ENCODE results near the gene AGBL4.

The AGBL4 gene

DNA sequence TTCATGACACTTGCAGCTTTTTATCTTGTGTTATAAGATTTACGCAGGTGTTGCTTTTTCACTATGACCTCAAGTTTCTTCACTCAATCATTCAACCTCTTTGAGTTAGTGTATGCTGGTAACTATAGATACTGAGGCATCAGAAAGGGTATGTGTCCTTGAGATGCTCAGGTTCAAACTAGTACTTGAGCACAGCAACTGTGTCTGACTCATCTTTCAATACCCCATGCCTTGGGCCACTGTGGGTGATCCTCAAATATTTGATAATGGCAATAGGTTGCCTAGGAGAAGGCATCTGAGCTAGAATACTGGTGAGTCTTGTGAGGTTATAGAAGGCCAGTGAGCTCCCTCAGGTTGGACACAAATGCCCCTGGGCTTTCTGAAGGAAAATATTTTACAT, 1463.6 kb downstream of the AGBL4 start:
- Histone ChIP-seq H3K4me1 (ENCODE audit: control insufficient read depth, insufficient read depth, low read length) (no peaks in the 10 kb centered on the region), H3K9me3 (ENCODE audit: control insufficient read depth, insufficient read depth, low read depth, low read length) (no peaks in the 10 kb centered on the region), H3K27ac (ENCODE audit: extremely low read depth, low read depth, low read length) (no peak overlapping the region), H3K36me3 (ENCODE audit: control insufficient read depth in 2 of 2, insufficient read depth in 1 of 2, low read length in 2 of 2) (no peaks in the 10 kb centered on the region), H3K4me3 (ENCODE audit: low read depth, low read length) (no peak overlapping the region)
- CTCF ChIA-PET: interaction anchor here (0.7 to 3.6 kb wide), 4 partner anchors 13 to 1163 kb away, joined by 3 to 17 read pairs (median 4); no protein-coding TSS in a partner anchor
- POLR2A ChIA-PET: no interaction called here
- TF ChIP-seq ZNF624 (tag by site-specific recombination; IDR thresholded peaks at IDR 0.05) (no peak), ZNF366 (tag by site-specific recombination; conservative IDR thresholded peaks at IDR 0.05) (no peak), ZNF792 (tag by site-specific recombination; IDR thresholded peaks at IDR 0.05) (no peak)

DNA sequence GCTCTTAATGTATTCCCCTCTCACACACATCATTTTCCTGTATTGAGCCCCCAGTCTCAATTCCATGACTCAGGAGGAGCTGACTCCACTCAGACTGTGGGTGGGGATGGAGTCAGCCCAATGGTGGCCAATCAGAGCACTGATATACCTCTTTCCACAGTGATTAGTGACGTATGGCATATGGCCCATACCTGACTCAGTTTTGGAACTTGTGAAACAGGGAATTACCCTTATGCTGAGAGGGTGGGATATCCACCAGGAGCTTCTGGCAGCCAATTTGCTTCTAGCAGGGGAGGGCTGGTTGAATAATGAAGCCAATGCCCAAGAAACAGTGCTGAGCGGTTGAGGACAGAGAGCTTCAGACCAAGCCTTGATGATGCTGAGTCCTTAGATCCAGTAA, 1465.4 kb downstream of the AGBL4 start:
- ChIA-PET CTCF (interaction anchor here (0.5 to 1.0 kb wide), 3 partner anchors 120 to 313 kb away, joined by 3 to 4 read pairs (median 4); no protein-coding TSS in a partner anchor), POLR2A (no interaction called here)
- H3K36me3 ChIP-seq (ENCODE audit: control insufficient read depth in 2 of 2, insufficient read depth in 1 of 2, low read length in 2 of 2): no peaks in the 10 kb centered on the region
- H3K27ac ChIP-seq (ENCODE audit: extremely low read depth, low read depth, low read length): no peak overlapping the region
- TF ChIP-seq ZNF792 (tag by site-specific recombination; IDR thresholded peaks at IDR 0.05): no peak
- no peak for TF ChIP-seq ZNF544 (tag by site-specific recombination; IDR thresholded peaks at IDR 0.05)
- TF ChIP-seq ZNF561 (tag by site-specific recombination; IDR thresholded peaks at IDR 0.05; ENCODE audit: borderline replicate concordance): no peak
- no peak for TF ChIP-seq KLF9 (tag by site-specific recombination; IDR thresholded peaks at IDR 0.05; ENCODE audit: low read depth)
- no peak for TF ChIP-seq ZNF292 (tag by site-specific recombination; IDR thresholded peaks at IDR 0.05; ENCODE audit: borderline replicate concordance, low read depth)
- no peak for TF ChIP-seq ZNF223 (tag by site-specific recombination; IDR thresholded peaks at IDR 0.05)
- TF ChIP-seq ZNF239 (tag by site-specific recombination; IDR thresholded peaks at IDR 0.05): no peak
- no peak for TF ChIP-seq SP7 (tag by site-specific recombination; IDR thresholded peaks at IDR 0.05)
- no peak for TF ChIP-seq ZNF549 (tag by site-specific recombination; IDR thresholded peaks at IDR 0.05)
- TF ChIP-seq ZNF19 (tag by site-specific recombination; IDR thresholded peaks at IDR 0.05; ENCODE audit: low read depth): no peak
- no peak for TF ChIP-seq ZNF560 (tag by site-specific recombination; IDR thresholded peaks at IDR 0.05; ENCODE audit: borderline replicate concordance)
- TF ChIP-seq, protein P1, sequence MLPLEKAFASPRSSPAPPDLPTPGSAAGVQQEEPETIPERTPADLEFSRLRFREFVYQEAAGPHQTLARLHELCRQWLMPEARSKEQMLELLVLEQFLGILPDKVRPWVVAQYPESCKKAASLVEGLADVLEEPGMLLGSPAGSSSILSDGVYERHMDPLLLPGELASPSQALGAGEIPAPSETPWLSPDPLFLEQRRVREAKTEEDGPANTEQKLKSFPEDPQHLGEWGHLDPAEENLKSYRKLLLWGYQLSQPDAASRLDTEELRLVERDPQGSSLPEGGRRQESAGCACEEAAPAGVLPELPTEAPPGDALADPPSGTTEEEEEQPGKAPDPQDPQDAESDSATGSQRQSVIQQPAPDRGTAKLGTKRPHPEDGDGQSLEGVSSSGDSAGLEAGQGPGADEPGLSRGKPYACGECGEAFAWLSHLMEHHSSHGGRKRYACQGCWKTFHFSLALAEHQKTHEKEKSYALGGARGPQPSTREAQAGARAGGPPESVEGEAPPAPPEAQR (tag by site-specific recombination; IDR thresholded peaks at IDR 0.05): no peak
- TF ChIP-seq, protein P2, sequence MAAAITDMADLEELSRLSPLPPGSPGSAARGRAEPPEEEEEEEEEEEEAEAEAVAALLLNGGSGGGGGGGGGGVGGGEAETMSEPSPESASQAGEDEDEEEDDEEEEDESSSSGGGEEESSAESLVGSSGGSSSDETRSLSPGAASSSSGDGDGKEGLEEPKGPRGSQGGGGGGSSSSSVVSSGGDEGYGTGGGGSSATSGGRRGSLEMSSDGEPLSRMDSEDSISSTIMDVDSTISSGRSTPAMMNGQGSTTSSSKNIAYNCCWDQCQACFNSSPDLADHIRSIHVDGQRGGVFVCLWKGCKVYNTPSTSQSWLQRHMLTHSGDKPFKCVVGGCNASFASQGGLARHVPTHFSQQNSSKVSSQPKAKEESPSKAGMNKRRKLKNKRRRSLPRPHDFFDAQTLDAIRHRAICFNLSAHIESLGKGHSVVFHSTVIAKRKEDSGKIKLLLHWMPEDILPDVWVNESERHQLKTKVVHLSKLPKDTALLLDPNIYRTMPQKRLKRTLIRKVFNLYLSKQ (tag by site-specific recombination; IDR thresholded peaks at IDR 0.05; ENCODE audit: borderline replicate concordance): no peak
- no peak for TF ChIP-seq ZNF404 (tag by site-specific recombination; IDR thresholded peaks at IDR 0.05)
- TF ChIP-seq, protein P3, sequence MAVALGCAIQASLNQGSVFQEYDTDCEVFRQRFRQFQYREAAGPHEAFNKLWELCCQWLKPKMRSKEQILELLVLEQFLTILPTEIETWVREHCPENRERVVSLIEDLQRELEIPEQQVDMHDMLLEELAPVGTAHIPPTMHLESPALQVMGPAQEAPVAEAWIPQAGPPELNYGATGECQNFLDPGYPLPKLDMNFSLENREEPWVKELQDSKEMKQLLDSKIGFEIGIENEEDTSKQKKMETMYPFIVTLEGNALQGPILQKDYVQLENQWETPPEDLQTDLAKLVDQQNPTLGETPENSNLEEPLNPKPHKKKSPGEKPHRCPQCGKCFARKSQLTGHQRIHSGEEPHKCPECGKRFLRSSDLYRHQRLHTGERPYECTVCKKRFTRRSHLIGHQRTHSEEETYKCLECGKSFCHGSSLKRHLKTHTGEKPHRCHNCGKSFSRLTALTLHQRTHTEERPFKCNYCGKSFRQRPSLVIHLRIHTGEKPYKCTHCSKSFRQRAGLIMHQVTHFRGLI (tag by site-specific recombination; IDR thresholded peaks at IDR 0.05): no peak
- TF ChIP-seq, protein P4, sequence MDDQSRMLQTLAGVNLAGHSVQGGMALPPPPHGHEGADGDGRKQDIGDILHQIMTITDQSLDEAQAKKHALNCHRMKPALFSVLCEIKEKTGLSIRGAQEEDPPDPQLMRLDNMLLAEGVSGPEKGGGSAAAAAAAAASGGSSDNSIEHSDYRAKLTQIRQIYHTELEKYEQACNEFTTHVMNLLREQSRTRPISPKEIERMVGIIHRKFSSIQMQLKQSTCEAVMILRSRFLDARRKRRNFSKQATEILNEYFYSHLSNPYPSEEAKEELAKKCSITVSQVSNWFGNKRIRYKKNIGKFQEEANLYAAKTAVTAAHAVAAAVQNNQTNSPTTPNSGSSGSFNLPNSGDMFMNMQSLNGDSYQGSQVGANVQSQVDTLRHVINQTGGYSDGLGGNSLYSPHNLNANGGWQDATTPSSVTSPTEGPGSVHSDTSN (CRISPR knock-in tag; IDR thresholded peaks at IDR 0.05): no peak
- TF ChIP-seq, protein P5, sequence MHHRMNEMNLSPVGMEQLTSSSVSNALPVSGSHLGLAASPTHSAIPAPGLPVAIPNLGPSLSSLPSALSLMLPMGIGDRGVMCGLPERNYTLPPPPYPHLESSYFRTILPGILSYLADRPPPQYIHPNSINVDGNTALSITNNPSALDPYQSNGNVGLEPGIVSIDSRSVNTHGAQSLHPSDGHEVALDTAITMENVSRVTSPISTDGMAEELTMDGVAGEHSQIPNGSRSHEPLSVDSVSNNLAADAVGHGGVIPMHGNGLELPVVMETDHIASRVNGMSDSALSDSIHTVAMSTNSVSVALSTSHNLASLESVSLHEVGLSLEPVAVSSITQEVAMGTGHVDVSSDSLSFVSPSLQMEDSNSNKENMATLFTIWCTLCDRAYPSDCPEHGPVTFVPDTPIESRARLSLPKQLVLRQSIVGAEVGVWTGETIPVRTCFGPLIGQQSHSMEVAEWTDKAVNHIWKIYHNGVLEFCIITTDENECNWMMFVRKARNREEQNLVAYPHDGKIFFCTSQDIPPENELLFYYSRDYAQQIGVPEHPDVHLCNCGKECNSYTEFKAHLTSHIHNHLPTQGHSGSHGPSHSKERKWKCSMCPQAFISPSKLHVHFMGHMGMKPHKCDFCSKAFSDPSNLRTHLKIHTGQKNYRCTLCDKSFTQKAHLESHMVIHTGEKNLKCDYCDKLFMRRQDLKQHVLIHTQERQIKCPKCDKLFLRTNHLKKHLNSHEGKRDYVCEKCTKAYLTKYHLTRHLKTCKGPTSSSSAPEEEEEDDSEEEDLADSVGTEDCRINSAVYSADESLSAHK (tag by site-specific recombination; IDR thresholded peaks at IDR 0.05): no peak
- TF ChIP-seq, protein P6, sequence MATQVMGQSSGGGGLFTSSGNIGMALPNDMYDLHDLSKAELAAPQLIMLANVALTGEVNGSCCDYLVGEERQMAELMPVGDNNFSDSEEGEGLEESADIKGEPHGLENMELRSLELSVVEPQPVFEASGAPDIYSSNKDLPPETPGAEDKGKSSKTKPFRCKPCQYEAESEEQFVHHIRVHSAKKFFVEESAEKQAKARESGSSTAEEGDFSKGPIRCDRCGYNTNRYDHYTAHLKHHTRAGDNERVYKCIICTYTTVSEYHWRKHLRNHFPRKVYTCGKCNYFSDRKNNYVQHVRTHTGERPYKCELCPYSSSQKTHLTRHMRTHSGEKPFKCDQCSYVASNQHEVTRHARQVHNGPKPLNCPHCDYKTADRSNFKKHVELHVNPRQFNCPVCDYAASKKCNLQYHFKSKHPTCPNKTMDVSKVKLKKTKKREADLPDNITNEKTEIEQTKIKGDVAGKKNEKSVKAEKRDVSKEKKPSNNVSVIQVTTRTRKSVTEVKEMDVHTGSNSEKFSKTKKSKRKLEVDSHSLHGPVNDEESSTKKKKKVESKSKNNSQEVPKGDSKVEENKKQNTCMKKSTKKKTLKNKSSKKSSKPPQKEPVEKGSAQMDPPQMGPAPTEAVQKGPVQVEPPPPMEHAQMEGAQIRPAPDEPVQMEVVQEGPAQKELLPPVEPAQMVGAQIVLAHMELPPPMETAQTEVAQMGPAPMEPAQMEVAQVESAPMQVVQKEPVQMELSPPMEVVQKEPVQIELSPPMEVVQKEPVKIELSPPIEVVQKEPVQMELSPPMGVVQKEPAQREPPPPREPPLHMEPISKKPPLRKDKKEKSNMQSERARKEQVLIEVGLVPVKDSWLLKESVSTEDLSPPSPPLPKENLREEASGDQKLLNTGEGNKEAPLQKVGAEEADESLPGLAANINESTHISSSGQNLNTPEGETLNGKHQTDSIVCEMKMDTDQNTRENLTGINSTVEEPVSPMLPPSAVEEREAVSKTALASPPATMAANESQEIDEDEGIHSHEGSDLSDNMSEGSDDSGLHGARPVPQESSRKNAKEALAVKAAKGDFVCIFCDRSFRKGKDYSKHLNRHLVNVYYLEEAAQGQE (tag by site-specific recombination; IDR thresholded peaks at IDR 0.05): no peak
- H3K4me3 ChIP-seq (ENCODE audit: low read depth, low read length): no peak overlapping the region
- H3K9me3 ChIP-seq (ENCODE audit: control insufficient read depth, insufficient read depth, low read depth, low read length): no peaks in the 10 kb centered on the region
- no peaks in the 10 kb centered on the region for H3K4me1 ChIP-seq (ENCODE audit: control insufficient read depth, insufficient read depth, low read length)

All from HEK293 (cell line).